IMR-90 (cell line): ENCODE data around the gene KDM8.

ENCODE experiments used
- CEBPB ChIP-seq: IDR thresholded peaks from 2 replicates; pipeline ENCODE4 v1.6.1; 2012; ENCODE audit warnings: low read depth, low read length, improper control_type of control experiment
- CTCF ChIP-seq: conservative IDR thresholded peaks from 2 replicates; pipeline ENCODE4 v1.5.1; 2012; ENCODE audit warnings: mild to moderate bottlenecking, low read depth, low read length, improper control_type of control experiment
- ELK1 ChIP-seq: fragments of 150-350 bp; IDR thresholded peaks from 2 replicates; pipeline ENCODE4 v1.6.1; 2016; ENCODE audit warnings: low read depth, mild to moderate bottlenecking, low read length, moderate library complexity, borderline replicate concordance
- FOS ChIP-seq: fragments of 150-350 bp; IDR thresholded peaks from 2 replicates; pipeline ENCODE4 v1.6.1; 2016; ENCODE audit warnings: low read depth, low read length
- MXI1 ChIP-seq: IDR thresholded peaks from 2 replicates; pipeline ENCODE4 v1.6.1; 2012; ENCODE audit warnings: low read depth, mild to moderate bottlenecking, low read length, moderate library complexity, borderline replicate concordance
- POLR2A ChIP-seq: IDR thresholded peaks from 2 replicates; pipeline ENCODE4 v1.6.1; 2012; ENCODE audit warnings: mild to moderate bottlenecking, low read depth, low read length
- RAD21 ChIP-seq: IDR thresholded peaks from 2 replicates; pipeline ENCODE4 v1.6.1; 2012; ENCODE audit warnings: low read length, improper control_type of control experiment

GRCh38 chr16:27240948-27241531 is 37.7 kb downstream of the KDM8 start:
- no peak for TF ChIP-seq ELK1
- no peak for TF ChIP-seq CTCF
- TF ChIP-seq POLR2A = no peak
- 0 out of 2 replicates have a peak, but pooled peaks have one; percentile 12 for TF ChIP-seq RAD21
- no peak for TF ChIP-seq MXI1
- peak; percentile 60; the same call in 1 of the 2 replicates for TF ChIP-seq CEBPB
- TF ChIP-seq FOS = no peak
